HG03280 (cell line): Measurements from ENCODE around the gene PNPLA6.

ENCODE experiments used
- ATAC-seq: cut with Tn5 transposase; IDR thresholded peaks from one replicate; pipeline ENCODE4 v1.9.1; 2021; ENCODE audit warnings: mild to moderate bottlenecking, moderate library complexity; ENCODE audit not compliant: unreplicated experiment

PNPLA6 gene

GRCh38 chr19:7595466-7596133 lies 60.1 kb downstream of the PNPLA6 start, which contains the start of gene CAMSAP3:
Gene CAMSAP3 (plus strand): TSS chr19:7595863. CDS start chr19:7596003, 140 bp downstream.
- ATAC-seq = no peak

- no peak for ATAC-seq
Observed at GRCh38 chr19:7596211-7596937, 60.9 kb downstream of the PNPLA6 start.

DNA sequence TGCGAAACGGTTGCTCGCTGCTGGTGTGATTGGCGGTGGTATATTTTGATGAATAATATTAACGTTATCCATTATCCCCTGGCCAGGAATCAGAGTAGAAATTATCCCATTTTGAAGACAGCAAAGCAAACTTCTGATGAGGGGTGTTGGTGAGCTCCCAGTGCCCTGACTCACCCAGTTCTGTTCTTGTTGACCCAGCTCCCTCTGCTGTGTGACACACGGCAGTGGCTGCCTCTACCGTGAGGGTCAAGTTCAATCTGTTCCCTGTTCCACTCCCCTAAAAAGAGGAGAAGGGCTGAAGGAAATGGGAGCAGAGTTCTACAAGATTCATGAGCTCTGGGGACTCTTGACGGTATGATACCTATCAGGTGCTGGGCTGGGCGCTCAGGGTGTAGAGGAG lies 62.2 kb downstream of the PNPLA6 start:
- no peak for ATAC-seq

DNA sequence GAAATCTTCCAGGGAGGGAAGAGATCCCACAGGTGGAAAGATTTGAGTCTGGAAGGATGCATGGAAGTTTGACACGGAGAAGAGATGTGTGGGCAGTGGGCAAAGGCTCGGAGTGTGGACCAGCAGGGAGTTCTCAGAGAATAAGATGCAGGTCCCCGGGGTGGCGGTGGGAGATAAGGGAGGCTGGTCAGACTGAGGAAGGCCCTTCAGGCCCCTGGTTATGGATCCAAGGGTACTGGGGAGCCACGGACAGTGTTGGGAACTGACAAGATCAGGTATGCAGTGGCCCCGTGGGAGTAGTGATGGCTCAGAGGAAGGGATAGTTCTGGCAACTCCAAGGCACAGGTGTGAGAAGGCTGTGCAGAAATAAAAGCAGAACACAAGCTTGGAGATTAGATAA lies 62.7 kb downstream of the PNPLA6 start:
- ATAC-seq = no peak

DNA sequence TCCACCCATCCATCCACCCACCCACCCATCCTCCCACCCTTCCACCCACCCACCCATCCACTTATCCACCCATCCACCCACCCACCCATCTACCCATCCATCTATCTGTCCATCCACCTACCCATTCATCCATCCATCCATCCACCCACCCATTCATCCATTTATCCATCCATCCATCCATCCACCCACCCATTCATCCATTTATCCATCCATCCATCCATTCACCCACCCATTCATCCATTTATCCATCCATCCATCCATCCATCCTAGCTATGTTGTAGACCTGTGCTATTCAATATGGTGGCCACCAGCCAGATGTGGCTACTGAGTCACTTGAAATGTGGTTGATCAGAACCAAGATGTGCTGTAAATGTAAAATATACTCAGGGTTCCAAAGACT lies 65.2 kb downstream of the PNPLA6 start:
- no peak for ATAC-seq

DNA sequence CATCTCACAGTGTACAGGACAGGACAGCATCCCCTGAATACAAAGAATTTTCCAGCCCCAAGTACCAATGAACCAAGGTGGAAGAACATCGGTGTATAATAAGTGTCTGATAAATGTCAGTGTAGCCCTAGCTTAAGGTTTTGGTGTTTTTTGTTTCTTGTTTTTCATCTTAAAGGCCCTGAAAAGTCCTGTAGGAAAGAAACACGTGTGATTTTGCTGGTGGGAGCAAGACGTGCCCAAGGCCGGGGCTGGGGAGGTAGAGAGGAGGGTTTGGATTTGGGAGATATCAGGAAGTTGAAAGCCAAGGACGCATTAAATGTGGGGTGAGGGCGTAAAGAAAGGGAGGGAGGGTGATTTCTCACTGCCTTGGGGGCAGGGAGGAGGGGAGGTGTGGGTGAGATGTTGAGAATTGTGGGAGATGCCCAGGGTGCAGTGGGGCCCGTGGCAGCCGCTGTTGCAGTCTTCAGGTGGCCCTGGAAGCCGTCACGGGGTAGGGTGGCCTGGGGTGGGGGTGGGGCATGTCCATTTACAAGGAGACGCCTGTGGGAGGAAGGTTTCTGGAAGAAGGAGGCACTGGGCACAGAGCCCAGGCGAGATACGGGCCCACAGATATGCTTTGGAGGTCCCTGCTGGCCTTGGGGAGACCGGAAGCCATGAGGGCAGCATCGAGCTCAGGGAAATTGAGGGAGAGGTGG lies 66.9 kb downstream of the PNPLA6 start:
- ATAC-seq = no peak

DNA sequence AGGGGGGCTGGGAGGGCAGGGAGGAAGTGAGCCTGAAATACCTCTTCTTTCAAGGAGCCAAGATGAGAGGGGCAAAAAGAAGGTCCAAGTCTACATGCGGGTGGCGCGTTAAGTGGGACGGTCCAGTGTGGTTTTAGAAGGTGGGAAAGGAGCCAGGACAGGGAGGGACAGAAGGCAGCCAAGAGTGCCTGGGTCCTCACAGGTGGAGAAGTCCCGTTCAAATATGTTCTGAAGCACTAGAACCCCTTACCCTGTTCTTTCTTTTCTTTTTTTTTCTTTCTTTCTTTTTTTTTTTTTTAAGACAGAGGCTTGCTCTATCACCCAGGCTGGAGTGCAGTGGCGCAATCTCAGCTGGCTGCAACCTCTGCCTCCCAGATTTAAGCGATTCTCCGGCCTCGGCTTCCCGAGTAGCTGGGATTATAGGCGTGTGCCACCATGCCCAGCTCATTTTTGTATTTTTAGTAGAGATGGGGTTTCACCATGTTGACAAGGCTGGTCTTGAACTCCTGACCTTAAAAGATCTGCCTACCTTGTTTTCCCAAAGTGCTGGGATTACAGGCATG lies 67.5 kb downstream of the PNPLA6 start:
- ATAC-seq = no peak

GRCh38 chr19:7603919-7604318 lies 68.4 kb downstream of the PNPLA6 start:
- no peak for ATAC-seq

DNA sequence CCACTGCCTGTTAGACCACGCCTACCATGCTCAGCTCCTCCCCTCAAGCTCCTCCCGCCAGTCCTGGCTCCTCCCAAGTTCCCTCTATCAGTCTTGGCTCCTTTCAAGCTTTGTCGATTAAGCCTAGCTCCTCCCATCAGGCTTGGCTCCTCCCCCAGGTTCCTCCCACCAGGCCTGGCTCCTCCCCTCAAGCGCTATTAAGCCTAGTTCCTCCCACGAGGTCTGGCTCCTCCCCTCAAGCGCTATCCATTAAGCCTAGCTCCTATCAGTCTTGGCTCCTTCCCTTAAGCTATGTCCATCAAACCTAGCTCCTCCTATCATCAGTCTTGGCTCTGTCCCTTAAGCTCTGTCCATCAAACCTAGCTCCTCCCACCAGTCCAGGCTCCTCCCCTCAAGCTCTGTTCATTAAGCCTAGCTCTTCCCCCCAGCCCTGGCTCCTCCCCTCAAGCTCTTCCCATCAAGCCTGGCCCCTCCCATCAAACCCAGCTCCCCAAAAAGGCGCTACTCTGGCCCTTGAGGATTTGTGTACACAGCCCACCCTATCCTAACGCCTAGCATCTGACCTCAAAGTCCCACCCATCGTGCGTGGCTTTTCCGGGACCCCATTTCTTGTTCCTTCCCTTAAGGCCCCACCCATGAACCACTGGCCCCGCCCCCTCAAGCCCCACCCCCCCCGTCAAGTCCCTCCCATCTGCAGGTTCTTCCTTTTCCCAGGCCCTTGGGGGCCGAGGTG lies 70.1 kb downstream of the PNPLA6 start:
- ATAC-seq = no peak

GRCh38 chr19:7606289-7606688 lies 70.8 kb downstream of the PNPLA6 start:
- ATAC-seq = no peak

DNA sequence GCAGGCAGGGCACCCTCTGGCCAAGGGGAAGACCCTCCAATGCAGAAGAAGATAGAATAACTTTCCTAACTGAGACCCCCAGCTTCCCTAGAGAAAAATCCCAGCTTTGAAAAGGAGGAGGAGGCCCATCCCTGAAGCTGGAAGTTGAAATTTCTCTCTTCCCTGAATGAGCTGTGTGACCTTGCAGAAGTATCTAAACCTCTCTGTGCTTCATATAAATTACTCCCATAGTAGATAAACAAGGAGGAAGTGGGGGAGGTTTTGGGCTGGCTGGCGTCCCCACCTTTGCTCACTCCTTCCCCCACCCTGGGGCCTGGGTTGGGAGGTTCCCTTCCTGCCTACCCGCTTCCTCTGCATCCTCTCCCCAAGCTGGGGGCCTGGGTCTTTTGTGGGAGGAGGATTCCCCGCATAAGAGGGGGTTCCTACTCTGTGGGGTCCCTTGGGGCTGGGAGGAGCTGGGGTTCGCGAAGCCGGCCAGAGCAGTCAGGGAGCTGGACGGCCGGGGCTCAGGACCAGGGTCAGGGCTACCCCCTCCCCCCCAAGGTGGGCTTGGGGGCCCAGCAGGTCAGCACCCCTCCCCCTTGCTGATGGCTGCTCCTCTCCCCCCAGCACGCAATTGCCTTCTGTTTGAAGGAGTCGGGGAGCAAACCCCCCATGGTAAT lies 71.8 kb downstream of the PNPLA6 start:
- ATAC-seq = no peak

DNA sequence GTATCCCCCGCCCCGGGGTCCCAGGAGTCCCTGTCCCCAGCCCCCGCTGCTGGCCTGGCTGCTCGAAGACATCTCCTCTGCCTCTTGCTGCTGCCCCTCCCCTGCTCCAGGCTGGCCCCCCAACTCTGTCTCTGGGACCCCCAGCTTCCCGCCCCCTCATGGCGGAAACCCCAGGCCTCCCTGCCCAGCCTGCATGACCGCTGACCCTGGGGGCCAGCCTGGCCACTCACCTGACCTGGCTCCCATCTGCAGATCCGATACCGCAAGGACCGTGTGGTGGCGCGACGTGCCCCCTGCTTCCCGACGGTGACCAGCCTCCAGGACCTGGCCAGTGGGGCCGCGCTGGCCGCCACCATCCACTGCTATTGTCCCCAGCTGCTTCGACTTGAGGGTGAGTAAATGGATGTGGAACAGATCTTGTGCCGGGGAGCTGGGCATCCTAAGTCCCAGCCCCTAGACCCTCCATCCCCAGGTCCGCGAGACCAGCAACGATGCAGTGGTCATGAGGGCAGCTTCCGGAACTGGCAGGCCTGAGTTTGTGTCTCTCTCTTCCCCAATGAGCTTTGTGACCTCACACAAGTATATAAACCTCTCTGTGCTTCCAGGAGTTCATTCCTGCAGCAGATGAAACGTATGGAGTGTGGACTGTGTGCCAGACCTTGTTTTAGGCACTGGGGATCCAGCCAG lies 72.5 kb downstream of the PNPLA6 start:
- no peak for ATAC-seq

- ATAC-seq = no peak
Observed at GRCh38 chr19:7610491-7611240, 75.1 kb downstream of the PNPLA6 start.
